Measurements from ENCODE around the gene SCYGR6.

The SCYGR6 gene

GRCh38 chr2:227713291-227713690 lies 11.3 kb downstream of the SCYGR6 start:
- H3K14ac ChIP-seq (ENCODE audit: low read length), result no peak overlapping the region
- no peak overlapping the region for H3K27ac ChIP-seq (replicated peaks; ENCODE audit: low read length)
- no peak overlapping the region for H3K4me2 ChIP-seq (ENCODE audit: insufficient read depth, low read length, poor library complexity, severe bottlenecking)
- no peak overlapping the region for H3K4ac ChIP-seq (ENCODE audit: low read length)
- H3K4me3 ChIP-seq (ENCODE audit: low read length in 2 of 2), result no peak overlapping the region
- no peaks in the 10 kb centered on the region for H3K4me1 ChIP-seq (ENCODE audit: control insufficient read depth in 2 of 2, insufficient read depth in 1 of 2, low read depth in 1 of 2, low read length in 2 of 2)
- H4K91ac ChIP-seq (ENCODE audit: low read depth, low read length, poor library complexity), result no peak overlapping the region
- H2AK5ac ChIP-seq (ENCODE audit: low read depth, low read length), result no peak overlapping the region
- no peaks in the 10 kb centered on the region for H3K9me3 ChIP-seq (replicated peaks in 1 of 2; ENCODE audit: control insufficient read depth in 2 of 2, insufficient read depth in 1 of 2, low read depth in 1 of 2, low read length in 2 of 2)
- H4K8ac ChIP-seq (ENCODE audit: low read depth, low read length), result no peak overlapping the region
- H3K36me3 ChIP-seq (replicated peaks in 1 of 2; ENCODE audit: control insufficient read depth in 2 of 2, insufficient read depth in 2 of 2, low read length in 2 of 2), result no peaks in the 10 kb centered on the region
- H3K23ac ChIP-seq (ENCODE audit: low read depth, low read length, poor library complexity), result no peak overlapping the region
- H3K9ac ChIP-seq (ENCODE audit: low read depth, low read length, poor library complexity), result no peak overlapping the region
- H2AFZ ChIP-seq (ENCODE audit: low read length), result no peak overlapping the region
- no peak overlapping the region for H2BK120ac ChIP-seq (ENCODE audit: low read depth, low read length)
- no CpG with 5 or more reads among the region's 1 CpG for WGBS, 2 donors (ENCODE audit: extremely low coverage in 2 of 2, insufficient read length in 2 of 2, insufficient replicate concordance in 1 of 2)
- no peak overlapping the region for H2BK12ac ChIP-seq (ENCODE audit: low read length)
- no peak for DNase-seq (ENCODE audit: low spot score)
- peaks cover 0 to 19% (median 7%) of the 10 kb centered on the region in 3 experiments for H3K27me3 ChIP-seq (ENCODE audit: control insufficient read depth in 3 of 3, insufficient read depth in 3 of 3, low read depth in 1 of 3, low read length in 3 of 3)
- no peak overlapping the region for H2BK15ac ChIP-seq (ENCODE audit: low read length)
- no peak overlapping the region for H3K18ac ChIP-seq (ENCODE audit: low read length)
- H2BK5ac ChIP-seq (ENCODE audit: low read length), result no peak overlapping the region
- no peaks in the 10 kb centered on the region for H3K79me1 ChIP-seq (ENCODE audit: low read depth, low read length)

- Histone ChIP-seq H3K79me1 (ENCODE audit: low read depth, low read length) (no peaks in the 10 kb centered on the region), H4K91ac (ENCODE audit: low read depth, low read length, poor library complexity) (no peak overlapping the region), H2BK120ac (ENCODE audit: low read depth, low read length) (no peak overlapping the region), H3K4me1 (ENCODE audit: control insufficient read depth in 2 of 2, insufficient read depth in 1 of 2, low read depth in 1 of 2, low read length in 2 of 2) (peaks cover 0 to 2% of the 10 kb centered on the region in 2 donors), H2BK5ac (ENCODE audit: low read length) (no peak overlapping the region), H3K4ac (ENCODE audit: low read length) (no peak overlapping the region), H2AK5ac (ENCODE audit: low read depth, low read length) (no peak overlapping the region), H3K4me2 (ENCODE audit: insufficient read depth, low read length, poor library complexity, severe bottlenecking) (no peak overlapping the region), H3K14ac (ENCODE audit: low read length) (no peak overlapping the region), H3K36me3 (replicated peaks in 1 of 2; ENCODE audit: control insufficient read depth in 2 of 2, insufficient read depth in 2 of 2, low read length in 2 of 2) (no peaks in the 10 kb centered on the region), H3K23ac (ENCODE audit: low read depth, low read length, poor library complexity) (no peak overlapping the region), H3K18ac (ENCODE audit: low read length) (no peak overlapping the region), H2BK15ac (ENCODE audit: low read length) (no peak overlapping the region), H3K9me3 (replicated peaks in 1 of 2; ENCODE audit: control insufficient read depth in 2 of 2, insufficient read depth in 1 of 2, low read depth in 1 of 2, low read length in 2 of 2) (no peaks in the 10 kb centered on the region), H3K27me3 (ENCODE audit: control insufficient read depth in 3 of 3, insufficient read depth in 3 of 3, low read depth in 1 of 3, low read length in 3 of 3) (no peaks in the 10 kb centered on the region), H2AFZ (ENCODE audit: low read length) (no peak overlapping the region), H2BK12ac (ENCODE audit: low read length) (no peak overlapping the region), H3K4me3 (ENCODE audit: low read length in 2 of 2) (no peak overlapping the region), H4K8ac (ENCODE audit: low read depth, low read length) (no peak overlapping the region), H3K9ac (ENCODE audit: low read depth, low read length, poor library complexity) (no peak overlapping the region), H3K27ac (replicated peaks; ENCODE audit: low read length) (no peak overlapping the region)
- WGBS, 2 donors (ENCODE audit: extremely low coverage in 2 of 2, insufficient read length in 2 of 2, insufficient replicate concordance in 1 of 2), result no CpG with 5 or more reads among the region's 7 CpGs
- DNase-seq (ENCODE audit: low spot score), result no peak
These were observed 13.6 kb downstream of the SCYGR6 start for GRCh38 chr2:227710986-227711385.

- H3K36me3 ChIP-seq (replicated peaks in 1 of 2; ENCODE audit: control insufficient read depth in 2 of 2, insufficient read depth in 2 of 2, low read length in 2 of 2), result no peaks in the 10 kb centered on the region
- DNase-seq (ENCODE audit: low spot score), result no peak
- no peaks in the 10 kb centered on the region for H3K79me1 ChIP-seq (ENCODE audit: low read depth, low read length)
- WGBS, 2 donors (ENCODE audit: extremely low coverage in 2 of 2, insufficient read length in 2 of 2, insufficient replicate concordance in 1 of 2), result no CpG with 5 or more reads among the region's 6 CpGs
- H2BK120ac ChIP-seq (ENCODE audit: low read depth, low read length), result no peak overlapping the region
- no peak overlapping the region for H3K4me3 ChIP-seq (ENCODE audit: low read length in 2 of 2)
- H3K9me3 ChIP-seq (replicated peaks in 1 of 2; ENCODE audit: control insufficient read depth in 2 of 2, insufficient read depth in 1 of 2, low read depth in 1 of 2, low read length in 2 of 2), result no peaks in the 10 kb centered on the region
- no peak overlapping the region for H3K4me2 ChIP-seq (ENCODE audit: insufficient read depth, low read length, poor library complexity, severe bottlenecking)
- no peak overlapping the region for H2AK5ac ChIP-seq (ENCODE audit: low read depth, low read length)
- H2AFZ ChIP-seq (ENCODE audit: low read length), result no peak overlapping the region
- no peak overlapping the region for H2BK5ac ChIP-seq (ENCODE audit: low read length)
- H3K9ac ChIP-seq (ENCODE audit: low read depth, low read length, poor library complexity), result no peak overlapping the region
- no peak overlapping the region for H3K18ac ChIP-seq (ENCODE audit: low read length)
- no peaks in the 10 kb centered on the region for H3K27me3 ChIP-seq (ENCODE audit: control insufficient read depth in 3 of 3, insufficient read depth in 3 of 3, low read depth in 1 of 3, low read length in 3 of 3)
- H3K4ac ChIP-seq (ENCODE audit: low read length), result no peak overlapping the region
- no peak overlapping the region for H3K27ac ChIP-seq (replicated peaks; ENCODE audit: low read length)
- no peak overlapping the region for H4K91ac ChIP-seq (ENCODE audit: low read depth, low read length, poor library complexity)
- no peak overlapping the region for H3K14ac ChIP-seq (ENCODE audit: low read length)
- H3K4me1 ChIP-seq (ENCODE audit: control insufficient read depth in 2 of 2, insufficient read depth in 1 of 2, low read depth in 1 of 2, low read length in 2 of 2), result peaks cover 0 to 2% of the 10 kb centered on the region in 2 donors
- H3K23ac ChIP-seq (ENCODE audit: low read depth, low read length, poor library complexity), result no peak overlapping the region
- H2BK15ac ChIP-seq (ENCODE audit: low read length), result no peak overlapping the region
- H2BK12ac ChIP-seq (ENCODE audit: low read length), result no peak overlapping the region
- no peak overlapping the region for H4K8ac ChIP-seq (ENCODE audit: low read depth, low read length)
These were observed 17.2 kb downstream of the SCYGR6 start for GRCh38 chr2:227707390-227707789.

GRCh38 chr2:227706859-227707258 lies 17.7 kb downstream of the SCYGR6 start:
- Histone ChIP-seq H3K4me2 (ENCODE audit: insufficient read depth, low read length, poor library complexity, severe bottlenecking) (no peak overlapping the region), H3K14ac (ENCODE audit: low read length) (no peak overlapping the region), H2AK5ac (ENCODE audit: low read depth, low read length) (no peak overlapping the region), H3K23ac (ENCODE audit: low read depth, low read length, poor library complexity) (no peak overlapping the region), H3K27me3 (ENCODE audit: control insufficient read depth in 3 of 3, insufficient read depth in 3 of 3, low read depth in 1 of 3, low read length in 3 of 3) (no peaks in the 10 kb centered on the region), H4K8ac (ENCODE audit: low read depth, low read length) (no peak overlapping the region), H3K79me1 (ENCODE audit: low read depth, low read length) (no peaks in the 10 kb centered on the region), H2BK12ac (ENCODE audit: low read length) (no peak overlapping the region), H2AFZ (ENCODE audit: low read length) (no peak overlapping the region), H2BK120ac (ENCODE audit: low read depth, low read length) (no peak overlapping the region), H3K4me1 (ENCODE audit: control insufficient read depth in 2 of 2, insufficient read depth in 1 of 2, low read depth in 1 of 2, low read length in 2 of 2) (peaks cover 0 to 2% of the 10 kb centered on the region in 2 donors), H3K4ac (ENCODE audit: low read length) (no peak overlapping the region), H2BK15ac (ENCODE audit: low read length) (no peak overlapping the region), H4K91ac (ENCODE audit: low read depth, low read length, poor library complexity) (no peak overlapping the region), H3K27ac (replicated peaks; ENCODE audit: low read length) (no peak overlapping the region), H2BK5ac (ENCODE audit: low read length) (no peak overlapping the region), H3K9ac (ENCODE audit: low read depth, low read length, poor library complexity) (no peak overlapping the region), H3K4me3 (ENCODE audit: low read length in 2 of 2) (no peak overlapping the region), H3K9me3 (replicated peaks in 1 of 2; ENCODE audit: control insufficient read depth in 2 of 2, insufficient read depth in 1 of 2, low read depth in 1 of 2, low read length in 2 of 2) (no peaks in the 10 kb centered on the region), H3K18ac (ENCODE audit: low read length) (peak overlapping the region; percentile 15), H3K36me3 (replicated peaks in 1 of 2; ENCODE audit: control insufficient read depth in 2 of 2, insufficient read depth in 2 of 2, low read length in 2 of 2) (no peaks in the 10 kb centered on the region)
- no CpG with 5 or more reads among the region's 4 CpGs for WGBS, 2 donors (ENCODE audit: extremely low coverage in 2 of 2, insufficient read length in 2 of 2, insufficient replicate concordance in 1 of 2)
- no peak for DNase-seq (ENCODE audit: low spot score)

Measured in neuronal stem cell (in vitro differentiated cells).